Neural cell (in vitro differentiated cells): ENCODE results near the gene ZXDC. TPM values are rescaled to one million over a fixed set of nuclear protein-coding genes. Genes with fewer than 3 reads are reported as not detected.

Experiments
- H2AFZ ChIP-seq: fragments of 200-600, 300-800 bp; sonication (generic), shearing (Covaris generic); 2 replicates; pipeline ENCODE4 v1.6.0; 2014; ENCODE audit warnings: low read depth, mild to moderate bottlenecking, antibody characterized with exemption, low read length, moderate library complexity
- H3F3A ChIP-seq: fragments of 200-600 bp; shearing (Covaris generic); 2 replicates; pipeline ENCODE4 v1.6.1; 2016; ENCODE audit warnings: mild to moderate bottlenecking, moderate library complexity, mixed read lengths, antibody characterized with exemption, low read length; ENCODE audit not compliant: insufficient read depth, poor library complexity, severe bottlenecking
- H3K27ac ChIP-seq: fragments of 200-600, 300-800 bp; sonication (generic), shearing (Covaris generic); 2 replicates; pipeline ENCODE4 v1.5.1; 2014; ENCODE audit warnings: mild to moderate bottlenecking, low read length, moderate library complexity
- H3K27me3 ChIP-seq: fragments of 300-800, 200-600 bp; sonication (generic), shearing (Covaris generic); 2 replicates; pipeline ENCODE4 v1.6.0; 2014; ENCODE audit warnings: mild to moderate bottlenecking, low read depth, low read length, moderate library complexity; ENCODE audit not compliant: insufficient read depth
- H3K36me3 ChIP-seq: fragments of 300-800, 200-600 bp; sonication (generic), shearing (Covaris generic); 2 replicates; pipeline ENCODE4 v1.5.1; 2014; ENCODE audit warnings: mild to moderate bottlenecking, antibody characterized with exemption, low read length, moderate library complexity; ENCODE audit not compliant: insufficient read depth
- H3K4me2 ChIP-seq: fragments of 300-800, 200-600 bp; sonication (generic), shearing (Covaris generic); 2 replicates; pipeline ENCODE4 v1.6.0; 2014; ENCODE audit warnings: mild to moderate bottlenecking, low read length
- H3K4me3 ChIP-seq: fragments of 300-800, 200-600 bp; sonication (generic), shearing (Covaris generic); 2 replicates; pipeline ENCODE4 v1.5.1; 2014; ENCODE audit warnings: mild to moderate bottlenecking, low read length, moderate library complexity
- H3K79me2 ChIP-seq: fragments of 200-600 bp; shearing (Covaris generic); replicated peaks from 2 replicates; pipeline ENCODE4 v1.6.0; 2014; ENCODE audit warnings: mild to moderate bottlenecking, low read length, moderate library complexity; ENCODE audit not compliant: insufficient read depth
- H3K9ac ChIP-seq: fragments of 300-800, 200-600 bp; sonication (generic), shearing (Covaris generic); 2 replicates; pipeline ENCODE4 v1.6.1; 2016; ENCODE audit warnings: mild to moderate bottlenecking, low read length, mixed read lengths
- H3K9me2 ChIP-seq: fragments of 200-600 bp; shearing (Covaris generic); 2 replicates; pipeline ENCODE4 v1.6.1; 2016; ENCODE audit warnings: mild to moderate bottlenecking, low read length, mixed read lengths; ENCODE audit not compliant: insufficient read depth
- H3K9me3 ChIP-seq: fragments of 200-600, 300-800 bp; sonication (generic), shearing (Covaris generic); 2 replicates; pipeline ENCODE4 v1.6.1; 2016; ENCODE audit warnings: mild to moderate bottlenecking, mixed run types, low read length, moderate library complexity, mixed read lengths
- H4K20me1 ChIP-seq: fragments of 200-600 bp; shearing (Covaris generic); 2 replicates; pipeline ENCODE4 v1.6.1; 2016; ENCODE audit warnings: mild to moderate bottlenecking, mixed run types; ENCODE audit not compliant: insufficient read depth
- EP300 ChIP-seq: fragments of 450-650 bp; conservative IDR thresholded peaks from 2 replicates; pipeline ENCODE4 v1.6.1; 2014; ENCODE audit warnings: antibody characterized with exemption, mild to moderate bottlenecking, moderate library complexity; ENCODE audit not compliant: poor library complexity, severe bottlenecking
- EZH2 ChIP-seq: fragments of 200-600, 300-800 bp; shearing (Covaris generic), sonication (generic); IDR thresholded peaks from 2 replicates; pipeline ENCODE4 v1.6.1; 2014; ENCODE audit warnings: antibody characterized with exemption, low read length, borderline replicate concordance, mild to moderate bottlenecking; ENCODE audit not compliant: insufficient read depth, poor library complexity, severe bottlenecking
- MXI1 ChIP-seq: fragments of 450-650 bp; conservative IDR thresholded peaks from 2 replicates; pipeline ENCODE4 v1.6.1; 2014; ENCODE audit warnings: antibody characterized with exemption, mild to moderate bottlenecking; ENCODE audit not compliant: poor library complexity, severe bottlenecking
- POLR2AphosphoS5 ChIP-seq: IDR thresholded peaks from 2 replicates; pipeline ENCODE4 v1.6.1; 2012
- RAD21 ChIP-seq: fragments of 450-650 bp; conservative IDR thresholded peaks from 2 replicates; pipeline ENCODE4 v1.6.1; 2014; ENCODE audit warnings: antibody characterized with exemption, mild to moderate bottlenecking, moderate library complexity
- SMC3 ChIP-seq: fragments of 450-650 bp; conservative IDR thresholded peaks from 2 replicates; pipeline ENCODE4 v1.6.1; 2014; ENCODE audit warnings: antibody characterized with exemption, mild to moderate bottlenecking, moderate library complexity; ENCODE audit not compliant: poor library complexity
- TAF1 ChIP-seq: IDR thresholded peaks from 2 replicates; pipeline ENCODE4 v1.6.1; 2012; ENCODE audit warnings: low read depth
- polyA plus RNA-seq: library from polyadenylated mRNA; depleted of rRNA; stranded (reverse); fragments of >200 nt; gene quantifications from 2 replicates; pipeline ENCODE4 v1.2.3, GENCODE V29; 2014
- TF ChIP-seq, protein P1 (sequence below): fragments of 450-650 bp; IDR thresholded peaks from 2 replicates; pipeline ENCODE4 v1.5.1; 2014; ENCODE audit warnings: antibody characterized with exemption, mild to moderate bottlenecking, moderate library complexity; ENCODE audit not compliant: poor library complexity, severe bottlenecking
- TF ChIP-seq, protein P2 (sequence below): IDR thresholded peaks from 2 replicates; pipeline ENCODE4 v1.6.1; 2012; ENCODE audit warnings: borderline replicate concordance

ZXDC gene
- polyA plus RNA-seq, 1 donor from 2014 or later: 22.2 TPM

DNA sequence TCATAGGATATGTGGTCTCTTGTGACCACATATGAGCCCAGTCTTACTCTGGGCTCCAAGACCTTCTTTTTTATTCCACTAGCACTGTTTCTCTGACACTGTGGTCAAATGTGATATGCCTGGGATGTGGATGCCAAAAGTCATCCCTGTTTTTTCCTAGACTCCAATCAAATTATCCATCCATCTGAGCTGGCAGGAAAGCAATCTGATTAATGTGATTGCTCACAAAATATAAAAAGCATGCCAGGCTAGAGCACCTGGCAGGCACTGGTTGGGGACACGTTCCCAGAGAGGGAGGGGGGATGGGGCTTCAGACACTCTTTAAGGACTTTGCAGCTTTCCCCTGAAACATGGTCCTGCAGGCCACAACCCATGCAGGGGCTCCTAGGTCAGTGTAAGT is 84.1 kb downstream of the ZXDC start:
- Histone ChIP-seq H3K4me3 (no peak overlapping the region), H3K9me2 (no peaks in the 10 kb centered on the region), H2AFZ (no peak overlapping the region), H3K9me3 (no peaks in the 10 kb centered on the region), H3K27ac (no peak overlapping the region), H3K9ac (no peak overlapping the region), H3K36me3 (no peaks in the 10 kb centered on the region), H4K20me1 (no peaks in the 10 kb centered on the region), H3K79me2 (no peaks in the 10 kb centered on the region), H3K27me3 (no peaks in the 10 kb centered on the region), H3K4me2 (no peak overlapping the region), H3F3A (no peaks in the 10 kb centered on the region)
- no peak for TF ChIP-seq TAF1
- TF ChIP-seq EZH2: no peak
- TF ChIP-seq POLR2AphosphoS5: no peak
- TF ChIP-seq, protein P1, sequence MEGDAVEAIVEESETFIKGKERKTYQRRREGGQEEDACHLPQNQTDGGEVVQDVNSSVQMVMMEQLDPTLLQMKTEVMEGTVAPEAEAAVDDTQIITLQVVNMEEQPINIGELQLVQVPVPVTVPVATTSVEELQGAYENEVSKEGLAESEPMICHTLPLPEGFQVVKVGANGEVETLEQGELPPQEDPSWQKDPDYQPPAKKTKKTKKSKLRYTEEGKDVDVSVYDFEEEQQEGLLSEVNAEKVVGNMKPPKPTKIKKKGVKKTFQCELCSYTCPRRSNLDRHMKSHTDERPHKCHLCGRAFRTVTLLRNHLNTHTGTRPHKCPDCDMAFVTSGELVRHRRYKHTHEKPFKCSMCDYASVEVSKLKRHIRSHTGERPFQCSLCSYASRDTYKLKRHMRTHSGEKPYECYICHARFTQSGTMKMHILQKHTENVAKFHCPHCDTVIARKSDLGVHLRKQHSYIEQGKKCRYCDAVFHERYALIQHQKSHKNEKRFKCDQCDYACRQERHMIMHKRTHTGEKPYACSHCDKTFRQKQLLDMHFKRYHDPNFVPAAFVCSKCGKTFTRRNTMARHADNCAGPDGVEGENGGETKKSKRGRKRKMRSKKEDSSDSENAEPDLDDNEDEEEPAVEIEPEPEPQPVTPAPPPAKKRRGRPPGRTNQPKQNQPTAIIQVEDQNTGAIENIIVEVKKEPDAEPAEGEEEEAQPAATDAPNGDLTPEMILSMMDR: no peak
- no peak for TF ChIP-seq RAD21
- no peak for TF ChIP-seq MXI1
- TF ChIP-seq, protein P2, sequence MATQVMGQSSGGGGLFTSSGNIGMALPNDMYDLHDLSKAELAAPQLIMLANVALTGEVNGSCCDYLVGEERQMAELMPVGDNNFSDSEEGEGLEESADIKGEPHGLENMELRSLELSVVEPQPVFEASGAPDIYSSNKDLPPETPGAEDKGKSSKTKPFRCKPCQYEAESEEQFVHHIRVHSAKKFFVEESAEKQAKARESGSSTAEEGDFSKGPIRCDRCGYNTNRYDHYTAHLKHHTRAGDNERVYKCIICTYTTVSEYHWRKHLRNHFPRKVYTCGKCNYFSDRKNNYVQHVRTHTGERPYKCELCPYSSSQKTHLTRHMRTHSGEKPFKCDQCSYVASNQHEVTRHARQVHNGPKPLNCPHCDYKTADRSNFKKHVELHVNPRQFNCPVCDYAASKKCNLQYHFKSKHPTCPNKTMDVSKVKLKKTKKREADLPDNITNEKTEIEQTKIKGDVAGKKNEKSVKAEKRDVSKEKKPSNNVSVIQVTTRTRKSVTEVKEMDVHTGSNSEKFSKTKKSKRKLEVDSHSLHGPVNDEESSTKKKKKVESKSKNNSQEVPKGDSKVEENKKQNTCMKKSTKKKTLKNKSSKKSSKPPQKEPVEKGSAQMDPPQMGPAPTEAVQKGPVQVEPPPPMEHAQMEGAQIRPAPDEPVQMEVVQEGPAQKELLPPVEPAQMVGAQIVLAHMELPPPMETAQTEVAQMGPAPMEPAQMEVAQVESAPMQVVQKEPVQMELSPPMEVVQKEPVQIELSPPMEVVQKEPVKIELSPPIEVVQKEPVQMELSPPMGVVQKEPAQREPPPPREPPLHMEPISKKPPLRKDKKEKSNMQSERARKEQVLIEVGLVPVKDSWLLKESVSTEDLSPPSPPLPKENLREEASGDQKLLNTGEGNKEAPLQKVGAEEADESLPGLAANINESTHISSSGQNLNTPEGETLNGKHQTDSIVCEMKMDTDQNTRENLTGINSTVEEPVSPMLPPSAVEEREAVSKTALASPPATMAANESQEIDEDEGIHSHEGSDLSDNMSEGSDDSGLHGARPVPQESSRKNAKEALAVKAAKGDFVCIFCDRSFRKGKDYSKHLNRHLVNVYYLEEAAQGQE: no peak
- no peak for TF ChIP-seq SMC3
- no peak for TF ChIP-seq EP300

DNA sequence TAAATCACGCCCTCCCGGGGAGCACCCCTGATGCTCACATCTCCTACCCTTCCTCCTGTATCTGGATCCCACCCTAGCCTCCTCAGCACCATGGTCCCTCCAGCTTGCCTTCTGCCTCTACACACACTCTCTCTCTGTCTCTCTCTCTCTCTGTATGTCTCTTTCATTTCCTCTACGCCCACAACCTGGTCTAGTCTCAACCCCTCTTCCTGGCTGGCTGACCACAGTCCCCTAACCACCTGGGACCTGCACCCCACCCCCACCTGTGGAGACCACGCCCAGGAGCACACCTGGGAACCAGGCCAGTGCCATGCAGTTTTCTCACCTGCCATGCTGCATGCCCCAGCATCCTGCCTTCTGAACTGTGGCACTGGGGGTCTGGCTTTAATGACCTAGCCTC is 84.9 kb downstream of the ZXDC start:
- H3K27me3 ChIP-seq: no peaks in the 10 kb centered on the region
- H3K9me2 ChIP-seq: no peaks in the 10 kb centered on the region
- H3K4me2 ChIP-seq: no peak overlapping the region
- TF ChIP-seq EP300 (no peak), EZH2 (no peak), SMC3 (no peak)
- no peaks in the 10 kb centered on the region for H3F3A ChIP-seq
- no peak overlapping the region for H3K27ac ChIP-seq
- no peak overlapping the region for H2AFZ ChIP-seq
- no peaks in the 10 kb centered on the region for H3K36me3 ChIP-seq
- no peaks in the 10 kb centered on the region for H4K20me1 ChIP-seq
- no peak overlapping the region for H3K9ac ChIP-seq
- no peaks in the 10 kb centered on the region for H3K79me2 ChIP-seq
- no peaks in the 10 kb centered on the region for H3K9me3 ChIP-seq
- H3K4me3 ChIP-seq: no peak overlapping the region

DNA sequence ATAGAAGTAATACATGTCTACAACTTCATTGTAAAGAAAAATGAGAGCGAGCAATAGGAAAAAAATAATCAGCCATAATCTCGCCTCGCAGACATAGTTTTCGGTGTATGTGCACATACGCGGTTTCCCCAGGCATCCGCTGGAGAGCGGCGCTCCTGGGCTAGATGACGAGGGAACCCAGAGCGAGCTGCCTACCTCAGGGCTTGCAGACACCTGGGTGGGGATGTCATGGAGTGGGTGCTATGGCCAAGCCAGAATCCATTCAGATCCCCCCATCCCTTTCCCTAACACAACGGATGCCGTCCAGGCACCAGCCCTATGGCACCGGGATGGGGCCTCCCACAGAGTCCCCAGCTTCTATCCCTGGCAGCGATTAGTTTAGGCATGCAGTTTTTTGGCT is 85.5 kb downstream of the ZXDC start:
- H3K9ac ChIP-seq: no peak overlapping the region
- H3K27ac ChIP-seq: no peak overlapping the region
- H3K9me2 ChIP-seq: no peaks in the 10 kb centered on the region
- H3K4me2 ChIP-seq: no peak overlapping the region
- no peaks in the 10 kb centered on the region for H3F3A ChIP-seq
- no peaks in the 10 kb centered on the region for H3K36me3 ChIP-seq
- H3K9me3 ChIP-seq: no peaks in the 10 kb centered on the region
- H3K27me3 ChIP-seq: no peaks in the 10 kb centered on the region
- H2AFZ ChIP-seq: no peak overlapping the region
- no peaks in the 10 kb centered on the region for H3K79me2 ChIP-seq
- TF ChIP-seq RAD21: no peak
- TF ChIP-seq, protein P1: no peak
- no peak overlapping the region for H3K4me3 ChIP-seq
- no peaks in the 10 kb centered on the region for H4K20me1 ChIP-seq
